SU-DHL-6 (cell line): ENCODE results near the gene PARP12.

Experiments
- H2AFZ ChIP-seq: fragments of 200-600 bp; sonication (generic); 2 replicates; pipeline ENCODE4 v1.6.1; 2014; ENCODE audit warnings: low read depth, mild to moderate bottlenecking, moderate library complexity, mixed read lengths, antibody characterized with exemption, low read length; ENCODE audit not compliant: severe bottlenecking
- H3F3A ChIP-seq: fragments of 200-600 bp; shearing (Covaris generic); 2 replicates; pipeline ENCODE4 v1.6.0; 2016; ENCODE audit warnings: antibody characterized with exemption, mild to moderate bottlenecking; ENCODE audit not compliant: insufficient read depth
- H3K27ac ChIP-seq: fragments of 200-600 bp; sonication (generic); 2 replicates; pipeline ENCODE4 v1.5.1; 2016; ENCODE audit warnings: low read depth, mild to moderate bottlenecking, low read length, moderate library complexity, mixed read lengths
- H3K27me3 ChIP-seq: fragments of 200-600 bp; sonication (generic), shearing (Covaris generic); 2 replicates; pipeline ENCODE4 v1.6.0; 2014; ENCODE audit warnings: mild to moderate bottlenecking, low read length
- H3K36me3 ChIP-seq: fragments of 200-600 bp; sonication (generic); 2 replicates; pipeline ENCODE4 v1.6.1; 2014; ENCODE audit warnings: mild to moderate bottlenecking, low read length, mixed read lengths
- H3K4me2 ChIP-seq: fragments of 300-600, 200-600 bp; shearing (Covaris generic), sonication (generic); 2 replicates; pipeline ENCODE4 v1.6.0; 2014; ENCODE audit warnings: low read length, low read depth, mild to moderate bottlenecking; ENCODE audit not compliant: poor library complexity, severe bottlenecking
- H3K4me3 ChIP-seq: fragments of 200-600 bp; sonication (generic); 2 replicates; pipeline ENCODE4 v1.5.1; 2014; ENCODE audit warnings: antibody characterized with exemption, low read length, mild to moderate bottlenecking, mixed read lengths; ENCODE audit not compliant: insufficient read depth, poor library complexity, severe bottlenecking
- H3K79me2 ChIP-seq: fragments of 200-600 bp; sonication (generic); 2 replicates; pipeline ENCODE4 v1.6.1; 2014; ENCODE audit warnings: mild to moderate bottlenecking, low read length, moderate library complexity; ENCODE audit not compliant: insufficient read depth
- H3K9ac ChIP-seq: fragments of 200-600 bp; sonication (generic); 2 replicates; pipeline ENCODE4 v1.7.0; 2014; ENCODE audit warnings: mild to moderate bottlenecking, low read length
- H3K9me2 ChIP-seq: fragments of 200-600 bp; sonication (generic); replicated peaks from 2 replicates; pipeline ENCODE4 v1.6.1; 2014; ENCODE audit warnings: low read length; ENCODE audit not compliant: insufficient read depth
- H3K9me3 ChIP-seq: fragments of 200-600 bp; sonication (generic); 2 replicates; pipeline ENCODE4 v1.6.1; 2014; ENCODE audit warnings: low read length, mixed read lengths; ENCODE audit not compliant: insufficient read depth
- H4K20me1 ChIP-seq: fragments of 200-600 bp; sonication (generic); 2 replicates; pipeline ENCODE4 v1.6.1; 2014; ENCODE audit warnings: low read depth, mild to moderate bottlenecking, antibody characterized with exemption, low read length, moderate library complexity, mixed read lengths
- EZH2phosphoT487 ChIP-seq: fragments of 200-600 bp; sonication (generic), shearing (Covaris generic); conservative IDR thresholded peaks from 2 replicates; pipeline ENCODE4 v1.6.1; 2018; ENCODE audit warnings: mild to moderate bottlenecking, antibody characterized with exemption, low read length, moderate library complexity, mixed read lengths
- TF ChIP-seq, protein P1 (sequence below): fragments of 200-600 bp; sonication (generic); IDR thresholded peaks from one replicate; pipeline ENCODE4 v1.5.1; 2017; ENCODE audit warnings: antibody characterized with exemption, mild to moderate bottlenecking, low read length, moderate library complexity; ENCODE audit not compliant: insufficient read depth, poor library complexity, severe bottlenecking

Gene PARP12

DNA sequence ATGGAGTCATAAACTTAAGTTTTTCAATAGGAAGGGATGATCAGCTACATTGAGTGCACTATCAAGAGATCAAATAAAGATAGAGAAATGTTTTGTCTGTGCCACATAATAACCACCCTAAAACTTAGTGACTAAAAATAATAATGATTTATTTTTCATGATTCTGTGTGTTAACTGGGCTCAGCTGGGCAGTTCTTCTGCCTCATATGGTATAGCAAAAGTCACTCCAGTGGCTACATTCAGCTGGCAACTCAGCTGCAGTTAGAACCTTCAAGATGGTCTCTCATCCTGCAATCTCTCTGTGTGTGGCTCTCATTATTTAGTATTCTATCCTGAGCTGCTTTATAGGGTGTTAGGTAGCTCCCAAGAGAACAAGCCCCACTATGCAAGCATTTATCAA lies 7.8 kb upstream of the PARP12 start:
- peaks cover 20% of the 10 kb centered on the region for H3K9me3 ChIP-seq
- TF ChIP-seq, protein P1, sequence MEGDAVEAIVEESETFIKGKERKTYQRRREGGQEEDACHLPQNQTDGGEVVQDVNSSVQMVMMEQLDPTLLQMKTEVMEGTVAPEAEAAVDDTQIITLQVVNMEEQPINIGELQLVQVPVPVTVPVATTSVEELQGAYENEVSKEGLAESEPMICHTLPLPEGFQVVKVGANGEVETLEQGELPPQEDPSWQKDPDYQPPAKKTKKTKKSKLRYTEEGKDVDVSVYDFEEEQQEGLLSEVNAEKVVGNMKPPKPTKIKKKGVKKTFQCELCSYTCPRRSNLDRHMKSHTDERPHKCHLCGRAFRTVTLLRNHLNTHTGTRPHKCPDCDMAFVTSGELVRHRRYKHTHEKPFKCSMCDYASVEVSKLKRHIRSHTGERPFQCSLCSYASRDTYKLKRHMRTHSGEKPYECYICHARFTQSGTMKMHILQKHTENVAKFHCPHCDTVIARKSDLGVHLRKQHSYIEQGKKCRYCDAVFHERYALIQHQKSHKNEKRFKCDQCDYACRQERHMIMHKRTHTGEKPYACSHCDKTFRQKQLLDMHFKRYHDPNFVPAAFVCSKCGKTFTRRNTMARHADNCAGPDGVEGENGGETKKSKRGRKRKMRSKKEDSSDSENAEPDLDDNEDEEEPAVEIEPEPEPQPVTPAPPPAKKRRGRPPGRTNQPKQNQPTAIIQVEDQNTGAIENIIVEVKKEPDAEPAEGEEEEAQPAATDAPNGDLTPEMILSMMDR = no peak
- TF ChIP-seq EZH2phosphoT487 = no peak
- no peaks in the 10 kb centered on the region for H3K27me3 ChIP-seq
- H3F3A ChIP-seq = no peaks in the 10 kb centered on the region
- H3K79me2 ChIP-seq = no peaks in the 10 kb centered on the region
- no peak overlapping the region for H3K27ac ChIP-seq
- no peaks in the 10 kb centered on the region for H4K20me1 ChIP-seq
- H3K36me3 ChIP-seq = no peaks in the 10 kb centered on the region
- no peak overlapping the region for H2AFZ ChIP-seq
- no peak overlapping the region for H3K4me2 ChIP-seq
- no peak overlapping the region for H3K9ac ChIP-seq
- no peak overlapping the region for H3K4me3 ChIP-seq
- no peaks in the 10 kb centered on the region for H3K9me2 ChIP-seq

DNA sequence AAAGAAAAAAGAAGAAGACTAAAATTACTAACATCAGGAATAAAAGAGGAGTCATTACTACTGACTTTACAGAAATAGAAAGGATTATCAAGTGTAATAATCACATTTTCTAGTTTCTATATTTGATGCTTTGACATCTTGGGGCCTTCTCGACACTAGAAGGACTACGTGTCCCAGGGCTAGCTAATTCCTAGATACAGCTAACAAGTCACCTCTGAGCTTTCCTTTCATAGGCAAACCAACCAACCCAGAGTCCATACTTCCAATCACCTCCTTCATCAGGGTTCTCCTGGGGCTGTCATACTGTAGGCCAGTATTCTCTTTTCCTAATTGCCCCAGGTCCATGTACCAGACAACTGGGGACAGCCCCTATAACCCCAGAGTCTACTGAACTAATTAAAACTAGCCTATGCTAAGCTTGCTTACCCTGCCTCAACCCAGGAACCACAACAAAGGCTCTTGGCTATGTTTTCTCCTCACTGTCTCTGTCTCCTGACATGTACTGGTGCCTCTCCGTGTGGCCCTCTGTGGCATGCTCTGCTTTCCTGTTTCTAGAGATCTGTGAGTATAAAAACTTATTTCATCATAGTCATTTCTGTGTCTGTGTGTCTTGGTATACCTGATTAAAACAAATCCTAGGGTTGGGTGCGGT lies 6.7 kb upstream of the PARP12 start:
- no peaks in the 10 kb centered on the region for H3F3A ChIP-seq
- no peak overlapping the region for H3K27ac ChIP-seq
- no peaks in the 10 kb centered on the region for H3K27me3 ChIP-seq
- H3K36me3 ChIP-seq = no peaks in the 10 kb centered on the region
- no peaks in the 10 kb centered on the region for H3K79me2 ChIP-seq
- no peak overlapping the region for H3K4me3 ChIP-seq
- H4K20me1 ChIP-seq = no peaks in the 10 kb centered on the region
- no peak overlapping the region for H3K9ac ChIP-seq
- no peak overlapping the region for H2AFZ ChIP-seq
- H3K9me2 ChIP-seq = no peaks in the 10 kb centered on the region
- TF ChIP-seq EZH2phosphoT487 = no peak
- TF ChIP-seq, protein P1 = no peak
- H3K4me2 ChIP-seq = no peak overlapping the region
- peaks cover 20% of the 10 kb centered on the region for H3K9me3 ChIP-seq

DNA sequence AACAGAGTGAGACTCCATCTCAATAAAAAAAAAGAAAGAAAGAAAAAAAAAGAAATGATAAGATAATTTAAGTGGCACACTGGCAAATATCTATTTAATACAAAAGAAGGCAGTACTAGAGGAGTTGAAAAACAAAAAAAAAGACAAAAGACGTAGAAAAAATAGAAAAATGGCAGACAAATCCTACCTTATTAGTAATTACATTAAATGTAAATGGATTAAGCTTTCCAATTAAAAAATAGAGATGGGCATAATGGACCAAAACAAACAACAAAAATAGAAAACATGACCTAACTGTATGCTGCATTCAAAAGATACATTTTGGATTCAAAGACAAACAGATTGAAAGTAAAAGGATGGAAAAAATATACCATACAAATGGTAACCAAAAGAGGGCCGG lies 5.3 kb upstream of the PARP12 start:
- H3K27ac ChIP-seq = no peak overlapping the region
- no peak overlapping the region for H3K4me2 ChIP-seq
- no peaks in the 10 kb centered on the region for H3K27me3 ChIP-seq
- H3K9ac ChIP-seq = no peak overlapping the region
- no peak overlapping the region for H2AFZ ChIP-seq
- TF ChIP-seq, protein P1 = no peak
- TF ChIP-seq EZH2phosphoT487 = no peak
- no peak overlapping the region for H3K4me3 ChIP-seq
- H3F3A ChIP-seq = no peaks in the 10 kb centered on the region
- H3K79me2 ChIP-seq = no peaks in the 10 kb centered on the region
- H4K20me1 ChIP-seq = no peaks in the 10 kb centered on the region
- H3K36me3 ChIP-seq = no peaks in the 10 kb centered on the region
- peaks cover 20% of the 10 kb centered on the region for H3K9me3 ChIP-seq
- H3K9me2 ChIP-seq = no peaks in the 10 kb centered on the region
